PC-3 (cell line): ENCODE measurements around the gene ST6GALNAC3.

Experiments
- CTCF ChIP-seq: fragments of 300-600 bp; sonication (generic); conservative IDR thresholded peaks from 2 replicates; pipeline ENCODE4 v1.5.1; 2017; ENCODE audit warnings: antibody characterized with exemption, low read depth, mild to moderate bottlenecking, low read length
- EZH2 ChIP-seq: fragments of 300-600 bp; sonication (generic); IDR thresholded peaks from one replicate; pipeline ENCODE4 v1.6.1; 2017; ENCODE audit warnings: antibody characterized with exemption, mild to moderate bottlenecking, low read length; ENCODE audit not compliant: unreplicated experiment

GRCh38 chr1:76465030-76465429, 390.5 kb downstream of the ST6GALNAC3 start:
- TF ChIP-seq CTCF (no peak), EZH2 (no peak)
